Measurements from ENCODE around the gene AGBL3. TPM values are rescaled to one million over a fixed set of nuclear protein-coding genes. Genes with fewer than 3 reads are reported as not detected.

The AGBL3 gene
- total and polyA plus RNA-seq, 9 of the 15 experiments (the other 6 are each of a cell fraction or from before 2014, with no cell fraction given) = 0.54 to 2.9 (median 1.7) TPM

DNA sequence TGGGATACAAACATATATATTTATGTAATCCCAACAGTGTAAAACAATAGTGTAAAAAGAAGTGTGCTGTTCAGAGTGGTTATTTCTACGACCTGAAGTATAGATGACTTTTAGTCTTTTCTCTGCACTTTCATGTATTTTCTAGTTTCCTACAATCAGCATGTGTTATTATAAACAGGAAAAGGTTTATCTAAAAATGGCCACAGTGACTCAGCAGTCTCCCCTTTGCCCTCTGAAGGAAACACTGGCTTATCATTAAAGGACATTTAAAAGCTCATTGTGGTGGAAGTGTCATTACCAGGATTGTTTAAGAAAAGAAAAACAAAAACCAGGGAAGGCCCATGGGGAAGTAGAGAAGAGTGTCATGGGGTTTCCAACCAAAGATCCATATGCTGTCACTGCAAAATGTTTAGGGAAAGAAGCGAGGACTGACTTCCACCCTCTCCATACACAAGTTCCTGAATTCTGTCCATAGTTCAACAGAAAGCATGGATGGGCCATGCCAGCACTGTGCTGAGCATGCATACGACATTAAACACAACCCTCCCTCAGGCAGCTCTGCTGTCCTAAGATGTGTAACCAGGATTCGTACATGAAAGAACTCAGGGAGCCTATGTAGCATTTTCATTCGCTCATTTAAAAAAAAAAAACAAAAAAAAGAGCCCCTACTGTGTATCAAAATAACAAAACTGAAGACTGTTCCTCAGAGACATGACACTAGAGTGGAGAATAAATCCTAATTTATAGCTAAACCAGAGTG, 174.0 kb downstream of the AGBL3 start (continued):
- TF ChIP-seq, protein P1, sequence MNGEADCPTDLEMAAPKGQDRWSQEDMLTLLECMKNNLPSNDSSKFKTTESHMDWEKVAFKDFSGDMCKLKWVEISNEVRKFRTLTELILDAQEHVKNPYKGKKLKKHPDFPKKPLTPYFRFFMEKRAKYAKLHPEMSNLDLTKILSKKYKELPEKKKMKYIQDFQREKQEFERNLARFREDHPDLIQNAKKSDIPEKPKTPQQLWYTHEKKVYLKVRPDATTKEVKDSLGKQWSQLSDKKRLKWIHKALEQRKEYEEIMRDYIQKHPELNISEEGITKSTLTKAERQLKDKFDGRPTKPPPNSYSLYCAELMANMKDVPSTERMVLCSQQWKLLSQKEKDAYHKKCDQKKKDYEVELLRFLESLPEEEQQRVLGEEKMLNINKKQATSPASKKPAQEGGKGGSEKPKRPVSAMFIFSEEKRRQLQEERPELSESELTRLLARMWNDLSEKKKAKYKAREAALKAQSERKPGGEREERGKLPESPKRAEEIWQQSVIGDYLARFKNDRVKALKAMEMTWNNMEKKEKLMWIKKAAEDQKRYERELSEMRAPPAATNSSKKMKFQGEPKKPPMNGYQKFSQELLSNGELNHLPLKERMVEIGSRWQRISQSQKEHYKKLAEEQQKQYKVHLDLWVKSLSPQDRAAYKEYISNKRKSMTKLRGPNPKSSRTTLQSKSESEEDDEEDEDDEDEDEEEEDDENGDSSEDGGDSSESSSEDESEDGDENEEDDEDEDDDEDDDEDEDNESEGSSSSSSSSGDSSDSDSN (IDR thresholded peaks at IDR 0.05; ENCODE audit: borderline replicate concordance in 1 of 2, low read depth in 2 of 2, low read length in 2 of 2) = no peak
- TF ChIP-seq CREM (IDR thresholded peaks at IDR 0.05; ENCODE audit: low read depth) (peak; percentile 46; the same call in 1 of the 2 replicates), ZNF699 (CRISPR knock-in tag; IDR thresholded peaks at IDR 0.05; ENCODE audit: insufficient replicate concordance) (no peak), MXI1 (IDR thresholded peaks at IDR 0.05; ENCODE audit: low read depth, low read length) (no peak), HDAC6 (IDR thresholded peaks at IDR 0.05; ENCODE audit: low read depth, low read length) (no peak), TAF7 (tag; IDR thresholded peaks at IDR 0.05) (no peak; the same call in 1 of the 2 replicates), CBX5 (IDR thresholded peaks at IDR 0.05; ENCODE audit: borderline replicate concordance, low read depth) (no peak; the same call in 1 of the 2 replicates), RBM25 (IDR thresholded peaks at IDR 0.05; ENCODE audit: low read depth, low read length, severe bottlenecking) (no peak), MYNN (IDR thresholded peaks at IDR 0.05) (peak; percentile 75), MYNN (CRISPR knock-in tag; IDR thresholded peaks at IDR 0.05) (no peak), CEBPG (CRISPR knock-in tag; IDR thresholded peaks at IDR 0.05) (no peak), CEBPG (tag; conservative IDR thresholded peaks at IDR 0.05 in 1 of 2, IDR thresholded peaks at IDR 0.05 in 1 of 2) (no peak), WHSC1 (IDR thresholded peaks at IDR 0.05; ENCODE audit: low read length) (no peak), MCM2 (IDR thresholded peaks at IDR 0.05; ENCODE audit: low read depth) (no peak), XRCC5 (IDR thresholded peaks at IDR 0.05; ENCODE audit: low read depth, low read length) (no peak), MAFK (IDR thresholded peaks at IDR 0.05; ENCODE audit: low read length) (peak; percentile 96), RNF2 (IDR thresholded peaks at IDR 0.05) (peak; percentile 81), HDGF (IDR thresholded peaks at IDR 0.05) (no peak; the same call in 1 of the 2 replicates), POLR2B (IDR thresholded peaks at IDR 0.05; ENCODE audit: low read depth, partially characterized antibody) (peak; percentile 23)
- TF ChIP-seq, protein P2, sequence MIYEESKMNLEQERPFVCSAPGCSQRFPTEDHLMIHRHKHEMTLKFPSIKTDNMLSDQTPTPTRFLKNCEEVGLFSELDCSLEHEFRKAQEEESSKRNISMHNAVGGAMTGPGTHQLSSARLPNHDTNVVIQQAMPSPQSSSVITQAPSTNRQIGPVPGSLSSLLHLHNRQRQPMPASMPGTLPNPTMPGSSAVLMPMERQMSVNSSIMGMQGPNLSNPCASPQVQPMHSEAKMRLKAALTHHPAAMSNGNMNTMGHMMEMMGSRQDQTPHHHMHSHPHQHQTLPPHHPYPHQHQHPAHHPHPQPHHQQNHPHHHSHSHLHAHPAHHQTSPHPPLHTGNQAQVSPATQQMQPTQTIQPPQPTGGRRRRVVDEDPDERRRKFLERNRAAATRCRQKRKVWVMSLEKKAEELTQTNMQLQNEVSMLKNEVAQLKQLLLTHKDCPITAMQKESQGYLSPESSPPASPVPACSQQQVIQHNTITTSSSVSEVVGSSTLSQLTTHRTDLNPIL (CRISPR knock-in tag; IDR thresholded peaks at IDR 0.05) = no peak
- TF ChIP-seq, protein P3, sequence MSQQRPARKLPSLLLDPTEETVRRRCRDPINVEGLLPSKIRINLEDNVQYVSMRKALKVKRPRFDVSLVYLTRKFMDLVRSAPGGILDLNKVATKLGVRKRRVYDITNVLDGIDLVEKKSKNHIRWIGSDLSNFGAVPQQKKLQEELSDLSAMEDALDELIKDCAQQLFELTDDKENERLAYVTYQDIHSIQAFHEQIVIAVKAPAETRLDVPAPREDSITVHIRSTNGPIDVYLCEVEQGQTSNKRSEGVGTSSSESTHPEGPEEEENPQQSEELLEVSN (IDR thresholded peaks at IDR 0.05; ENCODE audit: borderline replicate concordance in 1 of 2, extremely low read depth in 1 of 2, insufficient read depth in 1 of 2, insufficient read length in 1 of 2, low read depth in 1 of 2, low read length in 1 of 2, poor library complexity in 1 of 2, severe bottlenecking in 1 of 2) = no peak
- TF ChIP-seq, protein P4, sequence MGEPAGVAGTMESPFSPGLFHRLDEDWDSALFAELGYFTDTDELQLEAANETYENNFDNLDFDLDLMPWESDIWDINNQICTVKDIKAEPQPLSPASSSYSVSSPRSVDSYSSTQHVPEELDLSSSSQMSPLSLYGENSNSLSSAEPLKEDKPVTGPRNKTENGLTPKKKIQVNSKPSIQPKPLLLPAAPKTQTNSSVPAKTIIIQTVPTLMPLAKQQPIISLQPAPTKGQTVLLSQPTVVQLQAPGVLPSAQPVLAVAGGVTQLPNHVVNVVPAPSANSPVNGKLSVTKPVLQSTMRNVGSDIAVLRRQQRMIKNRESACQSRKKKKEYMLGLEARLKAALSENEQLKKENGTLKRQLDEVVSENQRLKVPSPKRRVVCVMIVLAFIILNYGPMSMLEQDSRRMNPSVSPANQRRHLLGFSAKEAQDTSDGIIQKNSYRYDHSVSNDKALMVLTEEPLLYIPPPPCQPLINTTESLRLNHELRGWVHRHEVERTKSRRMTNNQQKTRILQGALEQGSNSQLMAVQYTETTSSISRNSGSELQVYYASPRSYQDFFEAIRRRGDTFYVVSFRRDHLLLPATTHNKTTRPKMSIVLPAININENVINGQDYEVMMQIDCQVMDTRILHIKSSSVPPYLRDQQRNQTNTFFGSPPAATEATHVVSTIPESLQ (CRISPR knock-in tag; IDR thresholded peaks at IDR 0.05) = no peak
